Nephron progenitor cell (in vitro differentiated cells): Measurements from ENCODE around the gene MAP2K1.

ENCODE experiments used
- DNase-seq: peaks from one replicate; pipeline ENCODE4 v3.0.0; 2021
- H3K27ac Mint-ChIP-seq: 2 replicates; pipeline ENCODE4 v1.8.0; 2021; ENCODE audit warnings: mild to moderate bottlenecking, moderate library complexity, mixed read lengths
- H3K27me3 Mint-ChIP-seq: 2 replicates; pipeline ENCODE4 v1.8.0; 2021; ENCODE audit warnings: mild to moderate bottlenecking, low read depth, mixed read lengths; ENCODE audit not compliant: poor library complexity
- H3K36me3 Mint-ChIP-seq: 2 replicates; pipeline ENCODE4 v1.8.0; 2021; ENCODE audit warnings: low read depth, mixed read lengths
- H3K4me1 Mint-ChIP-seq: 2 replicates; pipeline ENCODE4 v1.8.0; 2021; ENCODE audit warnings: mixed read lengths
- H3K4me3 Mint-ChIP-seq: 2 replicates; pipeline ENCODE4 v1.8.0; 2021; ENCODE audit warnings: mild to moderate bottlenecking, moderate library complexity, mixed read lengths
- H3K9me3 Mint-ChIP-seq: 2 replicates; pipeline ENCODE4 v1.8.0; 2021; ENCODE audit warnings: mild to moderate bottlenecking, moderate library complexity, mixed read lengths
- CTCF ChIP-seq: fragments of 200-600 bp; sonication (generic); IDR thresholded peaks from 2 replicates; pipeline ENCODE4 v1.5.0; 2021; ENCODE audit warnings: antibody characterized with exemption

MAP2K1 gene

GRCh38 chr15:66481107-66481856 lies 94.6 kb downstream of the MAP2K1 start:
- no peaks in the 10 kb centered on the region for H3K4me1 Mint-ChIP-seq
- no peak overlapping the region for H3K4me3 Mint-ChIP-seq
- H3K36me3 Mint-ChIP-seq: peaks cover 32% of the 10 kb centered on the region
- peaks cover 4% of the 10 kb centered on the region for H3K27me3 Mint-ChIP-seq
- DNase-seq: no peak
- H3K27ac Mint-ChIP-seq: peak overlapping the region; percentile 21
- no peak for TF ChIP-seq CTCF
- no peaks in the 10 kb centered on the region for H3K9me3 Mint-ChIP-seq

- Mint-ChIP-seq H3K27ac (peak overlapping the region; percentile 14), H3K36me3 (peaks cover 32% of the 10 kb centered on the region), H3K4me3 (no peak overlapping the region), H3K9me3 (no peaks in the 10 kb centered on the region), H3K4me1 (no peaks in the 10 kb centered on the region), H3K27me3 (peaks cover 4% of the 10 kb centered on the region)
- no peak for TF ChIP-seq CTCF
- DNase-seq: no peak
Observed at GRCh38 chr15:66482539-66482938, 95.8 kb downstream of the MAP2K1 start.

- peaks cover 32% of the 10 kb centered on the region for H3K36me3 Mint-ChIP-seq
- H3K4me3 Mint-ChIP-seq: no peak overlapping the region
- H3K9me3 Mint-ChIP-seq: no peaks in the 10 kb centered on the region
- DNase-seq: no peak
- peaks cover 4% of the 10 kb centered on the region for H3K27me3 Mint-ChIP-seq
- TF ChIP-seq CTCF: no peak
- no peaks in the 10 kb centered on the region for H3K4me1 Mint-ChIP-seq
- H3K27ac Mint-ChIP-seq: no peak overlapping the region
Observed at GRCh38 chr15:66483131-66483566, 96.4 kb downstream of the MAP2K1 start.

- H3K36me3 Mint-ChIP-seq: peaks cover 28% of the 10 kb centered on the region
- H3K4me3 Mint-ChIP-seq: no peak overlapping the region
- no peak for TF ChIP-seq CTCF
- H3K9me3 Mint-ChIP-seq: no peaks in the 10 kb centered on the region
- H3K27ac Mint-ChIP-seq: no peak overlapping the region
- no peaks in the 10 kb centered on the region for H3K27me3 Mint-ChIP-seq
- H3K4me1 Mint-ChIP-seq: no peaks in the 10 kb centered on the region
- DNase-seq: no peak
Observed at GRCh38 chr15:66484539-66485112, 97.9 kb downstream of the MAP2K1 start.

GRCh38 chr15:66486887-66487286 lies 100.2 kb downstream of the MAP2K1 start:
- no peaks in the 10 kb centered on the region for H3K27me3 Mint-ChIP-seq
- no peak for TF ChIP-seq CTCF
- no peak overlapping the region for H3K4me3 Mint-ChIP-seq
- H3K4me1 Mint-ChIP-seq: no peaks in the 10 kb centered on the region
- peaks cover 28% of the 10 kb centered on the region for H3K36me3 Mint-ChIP-seq
- no peak for DNase-seq
- peak overlapping the region; percentile 71 for H3K27ac Mint-ChIP-seq
- no peaks in the 10 kb centered on the region for H3K9me3 Mint-ChIP-seq

- no peak for TF ChIP-seq CTCF
- no peaks in the 10 kb centered on the region for H3K4me1 Mint-ChIP-seq
- no peak overlapping the region for H3K4me3 Mint-ChIP-seq
- H3K36me3 Mint-ChIP-seq: peaks cover 22% of the 10 kb centered on the region
- H3K27ac Mint-ChIP-seq: no peak overlapping the region
- no peaks in the 10 kb centered on the region for H3K9me3 Mint-ChIP-seq
- no peak for DNase-seq
- H3K27me3 Mint-ChIP-seq: no peaks in the 10 kb centered on the region
Observed at GRCh38 chr15:66488525-66488924, 101.8 kb downstream of the MAP2K1 start.
